Large intestine (tissue), 3 donors: ENCODE measurements around the gene MDM2. TPM values are rescaled to one million over a fixed set of nuclear protein-coding genes. Genes with fewer than 3 reads are reported as not detected.

Experiments used
- DNase-seq, 2 donors: peaks; one replicate each; pipeline versions ENCODE4 v3.0.0 to v3.0.0-alpha.2; 2013
- H3K27ac ChIP-seq: one replicate; pipeline ENCODE4 v1.5.1; 2013; ENCODE audit warnings: low read length
- H3K27me3 ChIP-seq: 2 replicates; pipeline ENCODE4 v1.6.1; 2013; ENCODE audit warnings: low read length; ENCODE audit not compliant: control insufficient read depth, insufficient read depth
- H3K36me3 ChIP-seq: 2 replicates; pipeline ENCODE4 v1.6.1; 2013; ENCODE audit warnings: low read length; ENCODE audit not compliant: control insufficient read depth, insufficient read depth
- H3K4me1 ChIP-seq: one replicate; pipeline ENCODE4 v1.6.1; 2013; ENCODE audit warnings: low read length; ENCODE audit not compliant: control insufficient read depth, insufficient read depth
- H3K4me3 ChIP-seq: one replicate; pipeline ENCODE4 v1.5.1; 2013; ENCODE audit warnings: low read length
- H3K9me3 ChIP-seq: one replicate; pipeline ENCODE4 v1.6.1; 2013; ENCODE audit warnings: mild to moderate bottlenecking, low read depth, low read length, moderate library complexity; ENCODE audit not compliant: control insufficient read depth
- WGBS: methylation state at CpG from one replicate; pipeline ENCODE4 v1.1.5; 2013; ENCODE audit warnings: low lambda C conversion rate; ENCODE audit not compliant: insufficient coverage; 5-methylcytosine and 5-hydroxymethylcytosine counted together
- polyA plus RNA-seq: library from polyadenylated mRNA; unstranded; fragments of 120-200 nt; gene quantifications from one replicate; pipeline ENCODE4 v1.2.1, GENCODE V29; 2013

Gene MDM2
- polyA plus RNA-seq, 1 donor, result 34.9 TPM

- no peaks in the 10 kb centered on the region for H3K36me3 ChIP-seq
- no peaks in the 10 kb centered on the region for H3K9me3 ChIP-seq
- peaks cover 8% of the 10 kb centered on the region for H3K4me1 ChIP-seq
- no peak overlapping the region for H3K27ac ChIP-seq
- WGBS, result no CpG with 5 or more reads among the region's 8 CpGs
- no peaks in the 10 kb centered on the region for H3K27me3 ChIP-seq
- H3K4me3 ChIP-seq, result no peak overlapping the region
- DNase-seq, result no peak
These were observed 24.0 kb upstream of the MDM2 start for GRCh38 chr12:68784015-68784414.

- no peak for DNase-seq
- WGBS, result no CpG with 5 or more reads among the region's 2 CpGs
- Histone ChIP-seq H3K27ac (no peak overlapping the region), H3K4me1 (peaks cover 11% of the 10 kb centered on the region), H3K36me3 (no peaks in the 10 kb centered on the region), H3K27me3 (no peaks in the 10 kb centered on the region), H3K9me3 (no peaks in the 10 kb centered on the region), H3K4me3 (no peak overlapping the region)
These were observed 22.6 kb upstream of the MDM2 start for GRCh38 chr12:68785358-68785757.

GRCh38 chr12:68785823-68786222 lies 22.2 kb upstream of the MDM2 start:
- WGBS, result no CpG with 5 or more reads among the region's 5 CpGs
- Histone ChIP-seq H3K4me1 (peaks cover 11% of the 10 kb centered on the region), H3K9me3 (no peaks in the 10 kb centered on the region), H3K4me3 (no peak overlapping the region), H3K27ac (no peak overlapping the region), H3K36me3 (no peaks in the 10 kb centered on the region), H3K27me3 (no peaks in the 10 kb centered on the region)
- DNase-seq, result no peak

GRCh38 chr12:68786929-68787328 lies 21.0 kb upstream of the MDM2 start:
- Histone ChIP-seq H3K4me3 (no peak overlapping the region), H3K9me3 (no peaks in the 10 kb centered on the region), H3K4me1 (peaks cover 11% of the 10 kb centered on the region), H3K27ac (peak overlapping the region; percentile 9), H3K27me3 (no peaks in the 10 kb centered on the region), H3K36me3 (no peaks in the 10 kb centered on the region)
- no CpG with 5 or more reads among the region's 2 CpGs for WGBS
- no peak for DNase-seq

- no peaks in the 10 kb centered on the region for H3K9me3 ChIP-seq
- no peak overlapping the region for H3K27ac ChIP-seq
- H3K4me1 ChIP-seq, result peaks cover 11% of the 10 kb centered on the region
- no peak for DNase-seq
- H3K4me3 ChIP-seq, result no peak overlapping the region
- WGBS, result no CpG with 5 or more reads among the region's 3 CpGs
- H3K27me3 ChIP-seq, result no peaks in the 10 kb centered on the region
- H3K36me3 ChIP-seq, result no peaks in the 10 kb centered on the region
These were observed 19.3 kb upstream of the MDM2 start for GRCh38 chr12:68788554-68789143.

GRCh38 chr12:68789144-68789878 lies 18.7 kb upstream of the MDM2 start:
- Histone ChIP-seq H3K36me3 (no peaks in the 10 kb centered on the region), H3K9me3 (no peaks in the 10 kb centered on the region), H3K4me1 (peaks cover 11% of the 10 kb centered on the region), H3K27me3 (no peaks in the 10 kb centered on the region), H3K4me3 (no peak overlapping the region), H3K27ac (no peak overlapping the region)
- DNase-seq, result peak in 1 of 2 donors; percentile 17
- no CpG with 5 or more reads among the region's 14 CpGs for WGBS

GRCh38 chr12:68790081-68790951 lies 17.7 kb upstream of the MDM2 start:
- peaks cover 11% of the 10 kb centered on the region for H3K4me1 ChIP-seq
- H3K27me3 ChIP-seq, result no peaks in the 10 kb centered on the region
- WGBS, result 100% methylated on average over 1 of the region's 13 CpGs
- no peak overlapping the region for H3K4me3 ChIP-seq
- no peak overlapping the region for H3K27ac ChIP-seq
- no peaks in the 10 kb centered on the region for H3K9me3 ChIP-seq
- DNase-seq, result no peak
- no peaks in the 10 kb centered on the region for H3K36me3 ChIP-seq

- Histone ChIP-seq H3K36me3 (no peaks in the 10 kb centered on the region), H3K27ac (no peak overlapping the region), H3K9me3 (no peaks in the 10 kb centered on the region), H3K4me3 (no peak overlapping the region), H3K4me1 (peaks cover 11% of the 10 kb centered on the region), H3K27me3 (no peaks in the 10 kb centered on the region)
- WGBS, result no CpG with 5 or more reads among the region's 3 CpGs
- DNase-seq, result no peak
These were observed 17.1 kb upstream of the MDM2 start for GRCh38 chr12:68790952-68791234.

GRCh38 chr12:68791897-68792481 lies 16.0 kb upstream of the MDM2 start:
- Histone ChIP-seq H3K4me3 (no peak overlapping the region), H3K36me3 (no peaks in the 10 kb centered on the region), H3K4me1 (peaks cover 11% of the 10 kb centered on the region), H3K27me3 (no peaks in the 10 kb centered on the region), H3K27ac (no peak overlapping the region), H3K9me3 (no peaks in the 10 kb centered on the region)
- no peak for DNase-seq
- no CpG with 5 or more reads among the region's 2 CpGs for WGBS

- Histone ChIP-seq H3K4me1 (peaks cover 8% of the 10 kb centered on the region), H3K4me3 (no peak overlapping the region), H3K27ac (no peak overlapping the region), H3K9me3 (no peaks in the 10 kb centered on the region), H3K27me3 (no peaks in the 10 kb centered on the region), H3K36me3 (no peaks in the 10 kb centered on the region)
- WGBS, result no CpG with 5 or more reads among the region's 2 CpGs
- peak in 1 of 2 donors; percentile 22 for DNase-seq
These were observed 15.0 kb upstream of the MDM2 start for GRCh38 chr12:68792952-68793351.
